ENCODE results near the gene DNAJB6.

Gene DNAJB6

GRCh38 chr7:157429680-157430224 is 92.9 kb downstream of the DNAJB6 start:
- no peak for DNase-seq

- DNase-seq, result no peak
Measured at GRCh38 chr7:157430721-157431120, 93.9 kb downstream of the DNAJB6 start.

- no peak for DNase-seq
Measured at GRCh38 chr7:157431173-157431950, 94.6 kb downstream of the DNAJB6 start.

- DNase-seq, result no peak
Measured at GRCh38 chr7:157431951-157432540, 95.2 kb downstream of the DNAJB6 start.

- no peak for DNase-seq
Measured at GRCh38 chr7:157432541-157432956, 95.7 kb downstream of the DNAJB6 start.

- peak; percentile 35 for DNase-seq
Measured at GRCh38 chr7:157432957-157433576, 96.3 kb downstream of the DNAJB6 start.

- DNase-seq, result no peak
Measured at GRCh38 chr7:157433628-157434027, 96.8 kb downstream of the DNAJB6 start.

GRCh38 chr7:157434231-157434630 is 97.4 kb downstream of the DNAJB6 start:
- DNase-seq, result no peak

- no peak for DNase-seq
Measured at GRCh38 chr7:157434701-157435100, 97.9 kb downstream of the DNAJB6 start.

- no peak for DNase-seq
Measured at GRCh38 chr7:157436076-157436475, 99.3 kb downstream of the DNAJB6 start.

GRCh38 chr7:157436763-157437480 is 100.1 kb downstream of the DNAJB6 start:
- DNase-seq, result no peak

- DNase-seq, result no peak
Measured at GRCh38 chr7:157437519-157438061, 100.8 kb downstream of the DNAJB6 start.

- no peak for DNase-seq
Measured at GRCh38 chr7:157438121-157439025, 101.6 kb downstream of the DNAJB6 start.

GRCh38 chr7:157439149-157439548 is 102.3 kb downstream of the DNAJB6 start:
- no peak for DNase-seq

- DNase-seq, result no peak
Measured at GRCh38 chr7:157439761-157440160, 103.0 kb downstream of the DNAJB6 start.

- no peak for DNase-seq
Measured at GRCh38 chr7:157440346-157441022, 103.7 kb downstream of the DNAJB6 start.

GRCh38 chr7:157441023-157441399 is 104.2 kb downstream of the DNAJB6 start:
- DNase-seq, result no peak

- DNase-seq, result no peak
Measured at GRCh38 chr7:157442456-157442855, 105.7 kb downstream of the DNAJB6 start.

GRCh38 chr7:157442993-157443831 is 106.4 kb downstream of the DNAJB6 start:
- DNase-seq, result no peak
